HEK293T (cell line): ENCODE results near the gene PRR9.

Experiments
- CTCF ChIA-PET: fragments of 350-600 bp; formaldehyde crosslinking; extraction: SDS; loops from one replicate; lab custom pipeline; 2021; ENCODE audit warnings: antibody characterized with exemption, inconsistent platforms; lab: Yijun Ruan, JAX
- POLR2A ChIA-PET: fragments of 350-600 bp; formaldehyde crosslinking; extraction: SDS; loops from one replicate; lab custom pipeline; 2020; ENCODE audit warnings: antibody characterized with exemption, inconsistent platforms; lab: Yijun Ruan, JAX
- DNase-seq: peaks from one replicate; pipeline ENCODE4 v3.0.0; 2012; ENCODE audit warnings: mixed read lengths; ENCODE audit errors: extremely low spot score
- ARNT ChIP-seq: fragments of 450-650 bp; IDR thresholded peaks from 2 replicates; pipeline ENCODE4 v1.6.1; 2017; ENCODE audit warnings: mild to moderate bottlenecking
- BHLHE40 ChIP-seq: fragments of 450-650 bp; IDR thresholded peaks from 2 replicates; pipeline ENCODE4 v1.6.1; 2016; ENCODE audit warnings: mild to moderate bottlenecking, moderate library complexity, borderline replicate concordance
- CTBP1 ChIP-seq: fragments of 450-650 bp; IDR thresholded peaks from 2 replicates; pipeline ENCODE4 v1.6.1; 2016; ENCODE audit warnings: borderline replicate concordance
- ELF4 ChIP-seq: fragments of 450-650 bp; IDR thresholded peaks from 2 replicates; pipeline ENCODE4 v1.6.1; 2017; ENCODE audit warnings: antibody characterized with exemption
- FOXA1 ChIP-seq: fragments of 450-650 bp; IDR thresholded peaks from 2 replicates; pipeline ENCODE4 v1.6.1; 2016; ENCODE audit warnings: mild to moderate bottlenecking
- FOXK2 ChIP-seq: fragments of 450-650 bp; IDR thresholded peaks from 2 replicates; pipeline ENCODE4 v1.6.1; 2016; ENCODE audit warnings: mild to moderate bottlenecking
- FOXM1 ChIP-seq: fragments of 450-650 bp; IDR thresholded peaks from 2 replicates; pipeline ENCODE4 v1.6.1; 2017; ENCODE audit warnings: mild to moderate bottlenecking, borderline replicate concordance
- HDGF ChIP-seq: fragments of 450-650 bp; IDR thresholded peaks from 2 replicates; pipeline ENCODE4 v1.6.1; 2017; ENCODE audit warnings: antibody characterized with exemption, borderline replicate concordance
- L3MBTL2 ChIP-seq: fragments of 450-650 bp; conservative IDR thresholded peaks from 2 replicates; pipeline ENCODE4 v1.6.1; 2016; ENCODE audit warnings: mild to moderate bottlenecking
- LEF1 ChIP-seq: fragments of 450-650 bp; IDR thresholded peaks from 2 replicates; pipeline ENCODE4 v1.6.1; 2017; ENCODE audit warnings: mild to moderate bottlenecking, borderline replicate concordance
- NFRKB ChIP-seq: fragments of 450-650 bp; IDR thresholded peaks from 2 replicates; pipeline ENCODE4 v1.6.1; 2016; ENCODE audit warnings: mild to moderate bottlenecking, moderate library complexity
- SP1 ChIP-seq: fragments of 450-650 bp; IDR thresholded peaks from 2 replicates; pipeline ENCODE4 v1.6.1; 2017
- SUZ12 ChIP-seq: fragments of 450-650 bp; IDR thresholded peaks from 2 replicates; pipeline ENCODE4 v1.6.1; 2016; ENCODE audit warnings: mild to moderate bottlenecking
- TARDBP ChIP-seq: fragments of 450-650 bp; IDR thresholded peaks from 2 replicates; pipeline ENCODE4 v1.6.1; 2016
- ZNF384 ChIP-seq: fragments of 450-650 bp; IDR thresholded peaks from 2 replicates; pipeline ENCODE4 v1.6.1; 2016
- TF ChIP-seq, protein P1 (sequence below): fragments of 450-650 bp; IDR thresholded peaks from 2 replicates; pipeline ENCODE4 v1.6.1; 2016

Gene PRR9

DNA sequence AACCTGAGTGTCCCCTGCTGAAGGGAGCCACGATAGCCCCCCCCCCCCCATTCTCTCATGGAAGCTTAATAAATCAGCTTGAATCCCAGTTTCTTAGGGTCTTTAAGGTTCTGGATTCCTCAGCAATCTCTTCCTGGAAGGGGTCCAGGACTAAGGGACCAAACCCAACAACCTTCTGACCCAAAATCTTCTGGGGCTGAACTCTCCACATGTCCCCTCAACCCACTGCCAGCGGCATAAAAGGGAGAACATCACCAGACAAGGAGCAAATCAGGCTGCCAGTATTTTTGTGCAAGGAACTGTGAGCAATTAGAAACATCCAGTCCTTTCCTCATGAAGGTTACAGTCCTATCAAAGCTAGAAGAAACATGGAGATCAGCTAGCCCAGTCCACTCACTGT, 29.4 kb downstream of the PRR9 start:
- TF ChIP-seq ARNT: no peak
- CTCF ChIA-PET: interaction anchor here (2.4 kb wide), 1 partner anchor 18 kb away, joined by 5 read pairs; no protein-coding TSS in a partner anchor

DNA sequence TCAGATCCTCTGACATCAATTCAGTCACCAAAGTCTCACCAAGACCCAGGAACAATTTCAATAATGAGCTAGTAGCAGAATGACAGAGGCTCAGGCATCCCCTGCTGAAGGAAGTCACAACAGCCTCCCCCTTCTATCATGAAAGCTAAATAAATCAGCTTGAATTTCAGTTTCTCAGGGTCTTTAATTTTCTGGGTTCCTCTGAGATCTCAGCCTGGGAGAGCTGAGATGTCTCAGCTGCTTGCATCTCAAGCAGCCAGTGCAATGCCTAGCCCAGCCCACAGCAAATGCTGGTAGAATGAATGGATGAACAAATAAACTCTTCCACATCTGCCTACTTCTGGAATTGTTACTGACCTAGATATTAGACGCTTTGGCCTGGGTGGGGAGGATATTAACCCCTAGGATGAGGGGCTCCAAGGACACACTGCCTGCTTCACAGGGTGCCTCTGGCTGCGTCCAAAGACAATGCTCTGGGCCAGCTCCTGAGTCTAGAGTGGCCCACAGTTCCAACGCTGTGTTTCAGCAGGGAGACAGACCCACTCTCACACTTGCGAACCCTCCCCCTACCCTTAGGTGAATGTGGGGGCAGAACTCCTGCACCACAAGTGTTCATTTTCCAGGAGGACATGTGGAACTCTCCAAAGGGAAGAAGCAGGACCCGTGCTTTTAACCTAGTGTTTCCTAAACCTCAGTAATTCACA, 30.9 kb downstream of the PRR9 start:
- POLR2A ChIA-PET: no interaction called here
- no peak for TF ChIP-seq FOXM1
- no peak for TF ChIP-seq BHLHE40
- TF ChIP-seq SP1: no peak
- TF ChIP-seq, protein P1, sequence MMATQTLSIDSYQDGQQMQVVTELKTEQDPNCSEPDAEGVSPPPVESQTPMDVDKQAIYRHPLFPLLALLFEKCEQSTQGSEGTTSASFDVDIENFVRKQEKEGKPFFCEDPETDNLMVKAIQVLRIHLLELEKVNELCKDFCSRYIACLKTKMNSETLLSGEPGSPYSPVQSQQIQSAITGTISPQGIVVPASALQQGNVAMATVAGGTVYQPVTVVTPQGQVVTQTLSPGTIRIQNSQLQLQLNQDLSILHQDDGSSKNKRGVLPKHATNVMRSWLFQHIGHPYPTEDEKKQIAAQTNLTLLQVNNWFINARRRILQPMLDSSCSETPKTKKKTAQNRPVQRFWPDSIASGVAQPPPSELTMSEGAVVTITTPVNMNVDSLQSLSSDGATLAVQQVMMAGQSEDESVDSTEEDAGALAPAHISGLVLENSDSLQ: no peak
- TF ChIP-seq ARNT: no peak
- no peak for TF ChIP-seq ZNF384
- no peak for TF ChIP-seq FOXA1
- TF ChIP-seq HDGF: no peak
- DNase-seq: no peak
- CTCF ChIA-PET: interaction anchor here (2.4 kb wide), 1 partner anchor 20 kb away, joined by 5 read pairs; no protein-coding TSS in a partner anchor

More for the DNA sequence above, 29.4 kb downstream of the PRR9 start:
- DNase-seq: no peak
- POLR2A ChIA-PET: no interaction called here

DNA sequence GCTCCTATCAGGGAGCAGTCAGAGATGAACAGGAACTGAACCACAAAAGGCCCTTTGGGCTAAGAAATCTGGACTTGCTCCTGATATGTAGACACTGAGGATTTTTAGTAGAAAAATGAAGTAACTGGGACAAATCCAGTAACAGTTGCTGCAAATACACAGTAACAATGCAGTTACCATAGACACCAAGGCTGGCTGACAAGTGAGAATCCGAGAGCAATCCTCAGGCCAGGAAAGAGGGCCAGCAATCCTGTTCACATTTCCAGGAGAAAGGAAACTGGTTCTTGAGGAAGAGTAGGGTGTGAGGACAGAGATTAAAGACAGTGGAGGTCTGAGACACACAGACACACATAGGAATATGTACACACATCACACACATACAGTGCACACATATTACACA, 32.8 kb downstream of the PRR9 start:
- TF ChIP-seq HDGF (no peak), L3MBTL2 (no peak), FOXA1 (no peak), ARNT (no peak), BHLHE40 (no peak), CTBP1 (no peak), SP1 (no peak), FOXM1 (no peak), ZNF384 (no peak), NFRKB (no peak), TARDBP (no peak), SUZ12 (no peak), ELF4 (no peak), FOXK2 (no peak), LEF1 (no peak)
- TF ChIP-seq, protein P1: no peak
- ChIA-PET POLR2A (no interaction called here), CTCF (no interaction called here)
- DNase-seq: no peak

DNA sequence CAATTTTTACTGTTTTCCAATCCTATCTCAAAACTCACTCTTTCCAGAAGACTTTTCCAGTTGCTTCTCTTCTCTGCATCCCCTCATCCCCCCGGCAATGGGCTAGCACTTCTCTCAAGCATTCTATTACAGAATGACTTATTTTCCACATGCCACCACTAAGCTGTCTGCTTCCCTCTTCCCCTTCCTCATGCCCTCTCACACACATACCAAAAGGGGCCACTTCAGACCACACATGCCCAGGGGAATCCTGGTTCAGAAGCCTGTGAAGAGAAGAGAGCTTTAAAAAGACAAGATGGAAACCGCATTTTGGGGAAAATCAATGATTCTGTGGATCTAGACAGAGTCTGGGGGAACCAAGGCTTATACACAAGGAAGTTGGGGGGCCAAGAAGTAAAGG, 33.7 kb downstream of the PRR9 start:
- TF ChIP-seq ARNT: no peak
- TF ChIP-seq TARDBP: no peak
- no peak for TF ChIP-seq FOXK2
- TF ChIP-seq BHLHE40: no peak
- TF ChIP-seq FOXM1: no peak
- TF ChIP-seq CTBP1: no peak
- no peak for TF ChIP-seq SP1
- no peak for TF ChIP-seq ELF4
- TF ChIP-seq LEF1: no peak
- TF ChIP-seq NFRKB: no peak
- no peak for TF ChIP-seq HDGF
- TF ChIP-seq, protein P1: no peak
- TF ChIP-seq SUZ12: no peak
- DNase-seq: no peak
- POLR2A ChIA-PET: no interaction called here
- CTCF ChIA-PET: interaction anchor here (0.6 kb wide), 1 partner anchor 260 kb away, joined by 4 read pairs; no protein-coding TSS in a partner anchor

DNA sequence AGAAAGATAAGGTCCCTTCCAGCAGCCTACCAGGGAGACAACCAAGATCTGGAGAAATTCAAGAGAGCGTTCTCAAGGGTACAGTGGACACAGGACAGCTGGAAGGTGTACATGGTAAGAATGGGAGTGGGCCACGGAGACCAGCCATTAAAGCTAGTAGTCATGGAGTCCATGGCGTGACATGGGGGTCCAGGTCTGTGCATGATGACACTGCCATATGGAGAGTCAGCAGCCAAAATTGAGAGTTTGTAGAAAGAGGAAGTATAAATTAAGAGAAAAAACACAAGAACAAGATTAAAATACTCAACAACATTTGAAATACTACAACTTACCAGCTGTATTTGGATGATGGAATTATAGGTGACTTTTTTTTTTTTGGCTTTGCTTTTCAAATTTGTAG, 34.2 kb downstream of the PRR9 start:
- CTCF ChIA-PET: interaction anchor here (0.6 kb wide), 1 partner anchor 259 kb away, joined by 4 read pairs; no protein-coding TSS in a partner anchor
- no peak for DNase-seq
- TF ChIP-seq SUZ12 (no peak), NFRKB (no peak), HDGF (no peak), ELF4 (no peak), BHLHE40 (no peak), FOXA1 (no peak), ARNT (no peak), CTBP1 (no peak), ZNF384 (no peak), L3MBTL2 (no peak), FOXM1 (no peak), FOXK2 (no peak), LEF1 (no peak), SP1 (no peak)
- TF ChIP-seq, protein P1: no peak
- POLR2A ChIA-PET: no interaction called here

DNA sequence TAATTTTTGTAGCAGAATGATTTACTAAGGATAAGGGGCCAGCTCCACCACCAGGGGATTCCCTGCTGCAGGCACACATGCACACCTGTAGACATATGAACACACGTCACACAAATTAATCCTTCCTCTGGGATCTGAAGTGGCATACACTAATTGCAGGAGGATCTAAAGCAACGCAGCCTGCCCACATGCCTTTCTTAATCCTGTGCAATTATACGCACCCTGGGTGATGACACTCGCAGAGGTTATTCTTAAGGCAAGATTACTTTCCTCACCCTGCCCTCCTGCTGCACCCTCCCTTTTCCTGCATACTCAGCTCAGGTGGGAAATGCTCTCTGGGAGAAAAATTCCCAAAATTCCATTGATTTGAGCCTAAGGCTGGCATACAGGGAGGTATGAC, 34.6 kb downstream of the PRR9 start:
- DNase-seq: no peak
- ChIA-PET POLR2A (no interaction called here), CTCF (interaction anchor here (0.6 kb wide), 1 partner anchor 259 kb away, joined by 4 read pairs; no protein-coding TSS in a partner anchor)
- TF ChIP-seq CTBP1: no peak
- no peak for TF ChIP-seq FOXK2
- TF ChIP-seq BHLHE40: no peak
- no peak for TF ChIP-seq HDGF
- TF ChIP-seq ELF4: no peak
- no peak for TF ChIP-seq TARDBP
- no peak for TF ChIP-seq ARNT
- TF ChIP-seq SUZ12: no peak
- no peak for TF ChIP-seq NFRKB
- no peak for TF ChIP-seq FOXA1
- TF ChIP-seq, protein P1: no peak
- no peak for TF ChIP-seq L3MBTL2
- no peak for TF ChIP-seq SP1
- TF ChIP-seq LEF1: no peak
- TF ChIP-seq FOXM1: no peak
- no peak for TF ChIP-seq ZNF384
